HG03457 (cell line): ENCODE results near the gene SFTPD.
"Not testable (repeated sequence)": the region's sequence is repeated elsewhere in the genome, so short reads cannot be mapped to it uniquely, and the experiment has no call there.

ENCODE experiments used
- ATAC-seq: cut with Tn5 transposase; IDR thresholded peaks from one replicate; pipeline ENCODE4 v1.9.1; 2021; ENCODE audit warnings: moderate number of reproducible peaks; ENCODE audit not compliant: unreplicated experiment

Gene SFTPD

DNA sequence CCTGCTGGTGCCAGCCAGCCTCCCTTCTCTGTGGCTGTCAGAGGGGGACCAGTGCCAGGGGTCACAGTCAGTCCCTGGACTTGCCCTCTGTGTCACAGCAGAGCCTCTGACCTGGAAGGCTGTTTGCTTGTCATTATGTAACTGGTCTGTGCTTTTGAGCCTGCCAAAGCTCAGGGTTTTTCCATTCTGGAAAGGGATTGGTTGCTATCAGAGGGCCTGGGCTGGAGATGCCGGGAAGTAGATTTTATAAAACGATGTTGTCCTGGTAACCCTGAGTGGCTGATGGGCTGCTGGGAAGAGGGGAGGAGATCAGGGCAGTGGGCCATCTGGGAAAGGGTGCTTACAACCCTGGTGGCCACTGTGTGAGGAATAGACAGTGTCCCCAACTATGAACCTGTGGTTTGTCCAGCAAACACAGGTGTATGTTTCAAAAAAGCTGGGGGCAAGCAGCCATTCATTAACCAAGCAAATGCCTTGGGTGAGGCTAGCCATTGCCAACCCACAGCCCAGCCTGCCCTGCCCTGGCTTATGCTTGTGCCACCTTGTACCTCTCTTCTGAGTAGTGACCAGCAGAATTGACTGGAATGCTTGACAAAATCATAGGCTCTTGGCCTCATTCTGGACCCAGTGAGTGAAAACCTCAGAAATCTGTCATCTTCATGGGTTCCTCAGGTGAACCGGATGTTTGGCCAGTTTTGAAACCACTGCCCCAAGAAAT, 21.6 kb downstream of the SFTPD start:
- ATAC-seq = no peak

DNA sequence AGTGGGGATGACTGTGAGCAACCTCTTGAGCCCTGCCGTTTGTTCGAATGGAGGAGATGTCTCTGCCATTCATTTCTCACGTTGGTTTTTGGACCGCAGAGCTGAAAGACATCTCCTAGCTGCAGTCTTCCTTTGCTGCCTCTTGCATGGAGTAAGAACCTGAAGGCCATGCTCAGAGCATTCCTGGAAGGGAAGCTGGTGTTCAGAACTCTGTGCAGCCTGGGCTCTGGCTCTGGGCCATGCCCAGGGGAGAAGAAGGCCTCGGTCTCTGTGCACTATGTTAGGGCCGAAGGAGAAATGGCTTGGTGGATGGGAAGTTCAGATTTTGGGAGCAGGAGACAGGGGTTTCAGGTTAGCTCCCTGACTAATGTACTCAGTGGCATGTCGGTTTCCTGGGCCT, 22.9 kb downstream of the SFTPD start:
- ATAC-seq = no peak

DNA sequence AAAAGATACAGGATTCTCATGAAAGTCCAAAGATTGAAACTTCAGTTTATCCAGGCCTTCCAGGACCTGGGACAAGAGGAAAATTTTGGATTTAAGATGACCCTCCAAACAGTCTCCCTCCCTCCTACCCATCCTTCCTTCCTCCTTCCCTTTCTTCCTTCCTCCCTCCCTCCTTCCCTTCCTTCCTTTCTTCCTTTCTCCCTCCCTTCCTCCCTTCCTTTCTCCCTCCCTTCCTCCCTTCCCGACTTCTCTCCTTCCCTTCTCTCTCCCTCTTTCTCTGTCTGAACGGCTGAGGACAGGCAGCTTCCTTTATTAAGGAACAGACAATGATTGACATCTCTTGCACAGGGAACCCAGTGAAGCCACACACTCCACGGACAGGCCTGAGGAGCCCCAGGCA, 23.3 kb downstream of the SFTPD start:
- no peak for ATAC-seq

DNA sequence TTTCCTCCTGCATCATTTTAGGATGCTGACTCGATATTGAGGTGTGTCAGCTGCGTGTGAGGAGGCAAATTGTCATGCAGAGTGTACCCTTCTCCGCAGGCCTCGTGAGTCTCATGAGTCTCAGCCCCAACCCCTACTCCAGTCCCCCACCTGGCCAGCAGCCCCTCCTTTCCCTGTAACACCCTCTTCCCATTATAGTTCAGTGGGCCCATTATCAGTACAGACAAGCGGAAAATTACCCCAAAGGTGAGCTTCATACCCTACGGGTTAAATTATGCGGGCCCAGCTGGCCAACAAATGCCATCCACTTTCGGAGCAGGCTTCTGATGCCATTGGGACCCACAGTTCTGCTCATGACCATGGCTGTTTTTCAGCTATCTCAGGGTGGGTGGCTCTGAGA, 25.2 kb downstream of the SFTPD start:
- no peak for ATAC-seq

DNA sequence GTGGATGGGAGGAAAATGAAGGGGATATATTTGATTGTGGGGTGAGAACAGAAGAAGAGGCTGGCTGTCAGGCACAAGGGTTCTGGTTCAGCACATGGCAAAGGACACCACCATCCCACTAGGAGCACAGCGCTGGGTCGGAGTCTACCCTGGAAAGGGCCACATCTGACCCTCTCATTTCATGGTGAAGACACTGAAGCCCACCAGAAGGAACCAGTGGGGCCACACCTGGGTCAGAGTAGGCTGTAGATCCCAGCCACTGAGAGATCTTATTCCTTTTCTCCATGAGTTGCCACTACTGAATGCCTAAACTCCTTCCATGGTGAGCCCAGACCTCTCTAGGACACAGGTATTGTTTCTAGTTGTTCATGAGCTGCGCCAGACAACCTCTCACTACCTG, 25.8 kb downstream of the SFTPD start:
- no peak for ATAC-seq

DNA sequence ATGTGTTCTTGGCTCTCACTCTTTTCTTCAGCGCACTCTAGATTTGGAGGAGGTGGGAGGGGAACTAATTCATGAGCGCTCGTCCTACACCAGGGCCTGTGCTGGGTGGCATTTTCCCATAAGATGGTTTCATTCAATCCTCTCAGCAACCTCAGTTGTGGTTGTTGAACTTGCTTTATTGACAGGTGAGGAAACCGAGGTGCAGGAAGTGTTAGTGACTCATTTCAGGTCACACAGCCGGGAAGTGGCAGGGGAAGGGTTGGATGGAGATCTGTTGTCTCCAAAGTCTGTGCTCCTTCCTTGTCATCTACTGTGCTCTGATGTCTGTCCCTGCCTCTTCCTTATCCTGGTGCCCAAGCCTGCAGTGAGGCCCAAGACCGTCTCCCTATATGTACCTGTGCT, 26.9 kb downstream of the SFTPD start:
- ATAC-seq = not testable (repeated sequence)

DNA sequence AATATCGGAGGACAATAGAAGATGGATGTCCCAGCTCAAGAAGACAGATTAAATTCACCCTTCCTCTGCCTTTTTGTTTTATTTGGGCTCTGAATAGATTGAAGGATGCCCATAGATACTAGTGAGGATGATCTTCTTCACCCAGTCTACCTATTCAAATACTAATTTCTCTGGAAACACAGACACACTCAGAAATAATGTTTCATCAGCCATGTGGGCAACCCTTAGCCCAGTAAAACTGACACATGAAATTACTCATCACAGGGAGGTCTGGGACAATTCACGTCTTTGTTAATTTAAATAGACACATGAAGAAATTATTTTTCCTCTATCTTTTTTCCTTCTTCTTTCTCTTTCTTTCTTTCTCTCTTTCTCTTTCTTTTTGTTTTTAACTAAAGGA, 33.1 kb downstream of the SFTPD start:
- ATAC-seq = not testable (repeated sequence)

DNA sequence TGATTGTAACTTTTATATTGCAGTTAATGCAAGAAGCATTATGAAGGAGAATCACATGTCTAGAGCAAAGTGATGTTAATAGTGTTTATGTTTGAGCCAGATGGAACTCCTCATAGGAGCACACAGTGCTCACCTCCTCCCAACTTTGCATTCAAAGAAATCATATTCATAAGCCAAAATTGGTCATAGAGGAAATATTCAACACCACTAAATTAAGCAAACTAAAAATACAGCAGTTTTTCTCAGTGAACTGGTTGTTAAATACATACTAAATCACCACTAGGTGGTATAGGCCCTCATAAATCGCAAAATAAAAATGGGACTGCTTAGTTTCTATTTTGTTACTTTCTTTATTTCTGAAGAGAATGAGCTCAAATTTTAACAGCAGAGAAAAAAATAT, 34.4 kb downstream of the SFTPD start:
- ATAC-seq = not testable (repeated sequence)

DNA sequence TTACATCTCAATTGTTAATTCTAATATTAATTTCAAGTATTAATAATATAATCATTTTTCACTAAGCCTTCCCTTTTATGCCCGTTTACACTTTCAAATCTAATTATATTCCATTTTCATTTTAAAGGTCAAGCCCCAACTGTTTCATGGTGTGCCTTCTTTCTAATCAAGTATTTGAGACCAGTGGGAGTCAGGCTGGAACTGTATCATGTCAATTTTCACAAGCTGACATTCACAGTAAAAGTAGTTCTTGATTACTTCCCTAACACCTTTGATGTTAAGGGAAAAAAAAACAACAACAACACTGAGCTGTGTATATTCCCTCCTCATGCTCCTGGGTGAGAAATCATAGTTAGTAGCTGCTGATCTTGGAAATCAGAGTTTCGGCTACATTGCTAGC, 38.1 kb downstream of the SFTPD start:
- ATAC-seq = no peak

DNA sequence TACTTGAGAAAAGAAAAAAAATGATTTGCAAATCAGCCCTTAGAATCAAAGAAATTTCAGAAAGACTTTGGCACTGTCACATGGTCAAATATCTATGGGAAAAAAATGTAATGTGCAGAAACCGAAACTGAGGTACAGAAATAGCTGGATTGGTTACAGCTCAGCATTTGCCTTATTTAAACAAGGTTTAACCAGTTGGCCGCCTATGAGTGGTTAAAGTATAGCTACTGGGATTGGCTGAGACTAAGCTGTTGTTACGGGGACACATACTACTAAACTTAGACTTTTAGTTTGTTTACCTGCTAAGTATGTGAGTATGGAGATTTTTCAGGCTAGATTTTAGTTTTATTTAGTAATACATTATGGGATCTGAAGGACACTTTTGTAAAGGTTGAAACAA, 38.6 kb downstream of the SFTPD start:
- ATAC-seq = no peak

DNA sequence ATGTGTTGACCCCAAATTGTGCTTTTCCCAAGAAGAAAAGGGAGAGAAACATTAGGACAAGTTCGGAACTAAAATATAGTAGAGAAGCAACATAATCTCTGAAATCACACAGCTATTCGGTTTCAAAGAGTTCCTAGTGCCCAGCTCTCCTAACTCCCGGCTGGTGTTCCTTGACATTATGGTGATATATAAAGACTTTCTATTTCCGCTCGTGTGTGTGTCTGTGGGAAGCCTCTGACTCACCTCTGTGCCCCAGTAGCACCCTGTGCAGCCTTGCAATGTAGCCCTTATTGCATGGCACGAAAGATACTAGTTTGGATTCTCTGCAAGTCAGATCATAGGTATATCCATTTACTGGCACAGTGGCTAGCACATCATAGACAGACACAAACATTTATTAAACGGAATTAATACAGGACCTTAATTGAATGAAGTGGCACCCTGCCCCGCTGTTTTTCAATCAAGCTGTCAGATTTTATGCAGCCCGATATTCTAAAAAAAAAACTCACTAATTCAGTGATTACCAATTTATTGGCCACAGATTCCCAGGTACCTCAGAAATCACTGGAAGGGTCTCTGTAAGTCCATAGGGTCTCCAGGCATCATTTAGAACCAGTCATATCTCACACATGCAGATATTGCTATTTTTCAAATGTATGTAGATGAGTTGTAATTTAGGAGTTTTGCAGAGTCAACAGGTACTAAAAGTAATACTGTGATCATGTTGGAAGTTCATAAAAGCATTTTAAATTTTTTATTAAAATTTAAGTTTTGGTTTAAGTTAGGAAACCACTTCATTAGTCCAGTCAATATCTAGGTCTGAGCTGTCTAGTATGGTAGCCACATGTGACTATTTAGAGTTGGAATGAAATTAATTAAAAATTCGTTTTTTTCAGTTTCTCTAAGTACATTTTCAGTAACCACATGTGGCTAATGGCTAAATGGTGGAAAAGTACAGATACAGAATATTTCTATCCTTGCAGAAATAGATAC, 43.3 kb downstream of the SFTPD start:
- ATAC-seq = no peak

DNA sequence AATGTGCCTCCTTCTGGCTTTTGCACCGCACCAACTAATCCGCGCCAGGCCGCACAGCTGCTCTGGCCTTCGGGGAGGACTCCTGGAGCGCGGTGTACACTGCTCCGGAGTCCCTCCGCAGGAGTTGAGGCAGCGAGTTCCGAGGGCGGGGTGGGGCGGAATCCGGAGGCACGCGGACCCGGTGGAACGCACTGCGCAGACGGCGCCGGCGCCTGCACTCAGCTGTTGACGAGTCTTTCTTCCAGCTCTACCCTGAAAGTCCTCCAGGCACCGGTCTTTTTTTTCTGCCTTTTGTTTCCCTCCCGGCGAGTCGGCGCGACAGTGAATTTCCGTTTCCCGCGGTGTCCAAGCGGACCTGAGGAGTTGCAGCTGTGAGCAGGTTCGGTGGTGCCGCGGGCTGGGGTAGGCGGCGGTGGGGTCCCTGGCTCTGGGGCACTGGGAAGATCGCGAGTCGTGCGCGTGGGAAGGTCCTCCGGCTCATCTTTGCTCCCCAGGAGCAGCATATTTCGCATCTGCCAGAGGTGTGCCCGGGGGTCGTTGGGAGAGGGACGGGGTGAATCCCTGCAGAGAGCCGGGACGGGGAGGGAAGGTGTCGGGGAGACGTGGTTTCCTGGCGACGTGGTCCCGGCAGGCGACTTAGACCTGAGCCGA, 44.1 kb downstream of the SFTPD start:
- ATAC-seq = no peak

DNA sequence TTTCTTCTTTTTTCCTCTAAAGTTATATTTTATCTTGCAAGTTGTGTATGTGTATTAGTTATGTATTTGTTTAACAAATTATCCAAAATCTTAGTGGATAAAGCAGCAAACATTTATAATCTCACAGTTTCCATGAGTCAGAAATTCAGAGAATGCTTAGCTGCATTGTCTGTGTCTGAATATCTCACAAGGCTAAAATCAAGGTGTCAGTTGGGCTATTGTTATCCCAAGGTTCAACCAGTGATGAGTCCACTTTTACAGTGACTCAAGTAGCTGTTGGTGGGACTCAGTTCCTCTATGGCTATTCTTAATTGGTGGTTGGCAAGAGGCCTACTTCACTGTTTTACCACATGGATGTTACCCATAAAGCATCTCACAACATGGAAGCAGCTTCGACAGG, 47.3 kb downstream of the SFTPD start:
- ATAC-seq = not testable (repeated sequence)

DNA sequence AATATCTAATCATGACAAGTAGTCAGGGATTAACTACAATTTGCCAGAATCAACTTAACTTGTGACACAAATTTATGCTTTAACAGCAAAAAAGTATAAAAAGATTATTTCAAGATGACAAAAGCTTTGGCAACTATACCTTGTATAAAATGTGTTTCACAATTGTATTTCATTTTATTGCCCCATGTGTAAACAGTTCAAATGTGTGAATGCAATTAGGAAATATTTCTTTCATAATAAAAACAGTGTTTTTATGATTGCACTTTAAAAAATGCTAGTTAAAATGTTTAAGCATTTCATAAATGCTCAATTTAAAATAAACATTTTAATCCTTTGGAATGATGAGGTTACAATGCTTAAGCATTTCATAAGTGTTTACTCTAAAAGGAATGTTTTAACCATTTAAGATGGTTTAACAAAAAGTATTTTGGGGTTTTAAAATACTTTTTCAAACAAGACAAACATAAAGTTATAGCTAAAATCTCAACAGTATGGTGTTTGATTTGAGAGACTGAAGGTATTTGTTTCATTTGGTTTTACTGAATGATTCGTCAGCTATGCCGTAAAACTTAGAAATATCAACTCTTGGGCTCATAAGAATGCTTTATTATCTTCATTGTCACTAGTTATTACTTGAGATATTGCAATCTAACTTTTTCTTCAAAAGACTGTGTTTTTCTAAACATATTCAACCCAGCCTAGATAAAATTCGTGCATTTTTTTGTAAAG, 50.1 kb downstream of the SFTPD start:
- no peak for ATAC-seq

DNA sequence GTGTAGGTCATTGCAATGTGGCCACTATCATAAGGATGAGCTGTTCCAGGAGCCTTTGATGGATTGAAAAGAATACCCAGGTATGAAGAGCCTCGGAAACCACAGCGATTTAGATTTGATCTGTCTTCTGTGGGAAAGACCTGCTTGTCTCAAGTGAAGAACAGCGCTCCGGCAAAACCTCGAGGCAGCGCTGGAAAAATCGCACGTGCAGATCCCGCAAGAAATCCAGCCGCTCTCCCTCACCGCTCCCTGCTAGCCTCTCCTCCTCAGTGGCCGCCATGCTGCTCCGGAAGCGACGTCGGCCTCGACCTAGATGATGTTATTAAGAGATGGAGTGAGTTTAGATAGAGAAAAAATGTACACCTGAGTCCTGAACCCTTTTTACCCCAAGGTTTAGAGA, 56.0 kb downstream of the SFTPD start:
- not testable (repeated sequence) for ATAC-seq

DNA sequence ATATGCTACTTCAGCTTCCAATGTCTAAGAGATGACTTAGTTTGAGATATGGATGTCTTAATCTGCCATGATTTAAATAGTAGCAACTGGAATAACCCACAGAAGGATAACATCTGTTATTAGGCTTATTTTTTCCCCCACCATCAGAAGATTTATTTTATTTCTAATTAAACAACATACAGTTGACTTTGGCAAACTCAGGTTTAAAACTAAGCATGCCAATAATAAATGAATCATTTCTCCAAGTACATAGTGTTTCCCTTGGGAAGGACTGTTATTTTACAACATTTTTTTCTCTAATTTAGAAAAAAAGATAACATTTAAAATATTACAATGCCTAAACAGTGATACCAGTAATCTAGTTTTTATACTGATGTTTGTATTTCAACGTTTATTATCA, 58.4 kb downstream of the SFTPD start:
- ATAC-seq = no peak

DNA sequence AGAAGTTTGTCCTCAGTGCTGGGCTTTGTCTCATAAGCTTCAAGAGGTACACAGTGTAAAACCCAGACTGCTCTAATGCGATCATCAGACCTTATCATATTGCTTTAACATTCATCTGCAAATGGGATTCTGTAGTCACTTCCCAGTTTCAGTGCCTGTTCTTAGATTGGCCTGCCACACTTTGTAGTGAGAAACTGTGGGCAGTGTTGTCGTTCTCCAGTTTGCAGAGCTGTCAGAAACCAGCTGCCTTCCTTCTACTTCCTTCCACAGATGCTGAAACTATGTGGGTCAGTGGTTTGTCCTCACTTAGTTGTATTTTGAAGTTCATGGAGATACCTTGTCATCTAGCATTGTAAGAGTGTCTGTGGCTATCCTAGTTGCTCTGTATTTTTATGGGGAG, 59.9 kb downstream of the SFTPD start:
- ATAC-seq = not testable (repeated sequence)
